Heart right ventricle (tissue), 16 donors: ENCODE measurements around the gene GPR162. TPM values are rescaled to one million over a fixed set of nuclear protein-coding genes. Genes with fewer than 3 reads are reported as not detected.

Experiments
- ATAC-seq, 8 donors: fragments of 200-7000 bp; cut with Tn5 transposase; one replicate each; pipeline ENCODE4 v1.9.1; 2020; ENCODE audit warnings: mild to moderate bottlenecking in 8 of 8, moderate library complexity in 8 of 8, moderate number of reproducible peaks in 1 of 8
- DNase-seq, 2 donors: peaks; one replicate each; pipeline ENCODE4 v3.0.0-alpha.2; 2020
- H3K27ac ChIP-seq, 10 donors: fragments of 200-600 bp; sonication (generic) in 2 of 10; one replicate each; pipeline versions ENCODE4 v1.5.0 to v1.8.0; 2020 to 2022; ENCODE audit warnings: mild to moderate bottlenecking in 3 of 10
- H3K27me3 ChIP-seq, 7 donors: fragments of 200-600 bp; one replicate each; pipeline ENCODE4 v1.8.0; 2021 to 2022; ENCODE audit warnings: mild to moderate bottlenecking in 2 of 7
- H3K36me3 ChIP-seq, 9 donors: fragments of 200-600 bp; sonication (generic) in 1 of 9; one replicate each; pipeline versions ENCODE4 v1.5.0 to v1.8.0; 2020 to 2022; ENCODE audit warnings: mild to moderate bottlenecking in 2 of 9
- H3K4me1 ChIP-seq, 9 donors: fragments of 200-600 bp; sonication (generic) in 1 of 9; one replicate each; pipeline versions ENCODE4 v1.5.0 to v1.8.0; 2020 to 2022; ENCODE audit warnings: mild to moderate bottlenecking in 4 of 9
- H3K4me3 ChIP-seq, 10 donors: fragments of 200-600 bp; sonication (generic) in 2 of 10; one replicate each; pipeline versions ENCODE4 v1.5.0 to v1.8.0; 2020 to 2022; ENCODE audit warnings: mild to moderate bottlenecking in 7 of 10, moderate library complexity in 2 of 10
- H3K9me3 ChIP-seq, 11 donors: fragments of 200-600 bp in 10 of 11; sonication (generic) in 2 of 11; one replicate each; pipeline versions ENCODE4 v1.5.0 to v1.8.0; 2013 to 2022; ENCODE audit warnings: mild to moderate bottlenecking in 2 of 11, control low read depth in 1 of 11, moderate library complexity in 1 of 11
- WGBS, 2 donors: extraction: QIAGEN DNeasy Blood & Tissue Kit; methylation state at CpG; one replicate each; pipeline ENCODE4 v1.1.7; 2013; ENCODE audit warnings: inconsistent platforms in 1 of 2; 5-methylcytosine and 5-hydroxymethylcytosine counted together
- intact Hi-C, 10 donors: fragments of 100-400 bp; cut with DNase I; formaldehyde crosslinking; loops; one replicate each; pipeline versions ENCODE4 v1.11.1 to v1.14.2; 2022
- polyA plus RNA-seq, 2 donors: library from polyadenylated mRNA; stranded (reverse); fragments of 200-250 nt; gene quantifications; one replicate each; pipeline ENCODE4 v1.2.3, GENCODE V29; 2013
- total RNA-seq, 10 donors: library from RNA; stranded (reverse); fragmentation: NEBNext Ultra II Directional in 3 of 10; extraction: Animal tissue kit (Norgen Biotek cat#: 25700) in 3 of 10; gene quantifications; one replicate each; pipeline versions ENCODE4 v1.2.1 to v1.2.4, GENCODE V29; 2021 to 2023
- TF ChIP-seq, protein P1 (sequence below), 9 donors: fragments of 200-600 bp; sonication (generic) in 2 of 9; IDR thresholded peaks; one replicate each; pipeline versions ENCODE4 v1.5.0 to v1.8.0; 2021 to 2022; ENCODE audit warnings: antibody characterized with exemption in 9 of 9, mild to moderate bottlenecking in 5 of 9, moderate library complexity in 1 of 9
- donor health status: Arrhythmogenic right ventricular cardiomyopathy.
- donor health status: ischemic (EF 13 %, LVEDD 7.1; RV severe dilation, severe dysfunction).
- donor health status: healthy with polysubstance abuse.
- donor health status: DM: no; HTN: yes; CAD: no.
- donor health status: DM: no; HTN: no; CAD: no.
- donor health status: ischemic (EF 25% LVEDD 6.9; RV normal size, moderate dysfunction).
- donor health status: ischemic (EF 25% LVEDD 5.7; RV mildly dilated, moderate dysfunction).
- donor health status: healthy.
- donor health status: DM: yes; HTN: yes; CAD: no.
- donor health status: Ischemic cardiomyopathy.
- donor health status: ischemic (EF 35%, LVEDD 5.7; RV mildly dilated, moderate dysfunction).
- donor health status: nonischemic (EF 11% LVEDD 7.7; RV severe dilation, severe dysfunction).
- donor health status: DM: yes; HTN: yes; CAD: no.
- donor health status: PGD.
- donor health status: ischemic (EF 29% LVEDD 5.4; RV normal size, mild dysfunction).
- donor health status: nonischemic (EF 23%, LVEDD 6.1; RV moderate dilation, normal function).

Gene GPR162
- total and polyA plus RNA-seq, 12 donors, result 1.8 to 16.8 (median 4.2) TPM

DNA sequence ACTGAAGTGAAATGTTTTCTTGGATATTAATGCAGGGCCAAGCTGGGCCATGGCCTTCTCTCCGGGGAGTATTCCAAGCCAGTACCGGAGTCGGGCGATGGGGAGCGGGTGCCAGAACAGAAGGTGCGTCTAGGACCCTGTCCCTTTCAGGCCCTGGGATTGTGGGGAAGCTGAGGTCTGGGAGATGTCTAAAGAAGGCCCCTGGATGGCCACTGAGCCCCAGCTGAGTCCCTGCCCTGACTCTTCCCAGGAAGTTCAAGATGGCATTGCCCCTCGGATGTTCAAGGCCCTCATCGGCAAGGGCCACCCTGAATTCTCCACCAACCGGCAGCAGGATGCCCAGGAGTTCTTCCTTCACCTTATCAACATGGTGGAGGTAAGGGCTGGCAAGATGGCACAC lies 38.5 kb downstream of the GPR162 start:
- Histone ChIP-seq H3K36me3 (peaks cover 5 to 100% (median 91%) of the 10 kb centered on the region in 9 donors), H3K4me1 (no peaks in the 10 kb centered on the region), H3K27me3 (no peaks in the 10 kb centered on the region), H3K9me3 (no peaks in the 10 kb centered on the region), H3K4me3 (no peak overlapping the region), H3K27ac (no peak overlapping the region)
- no peak for DNase-seq
- WGBS, 2 donors, result 95 to 97% methylated on average over 9 of the region's 9 CpGs
- ATAC-seq, result no peak
- intact Hi-C loops, result loop anchor here in 1 of 10 donors (10.0 kb wide), 1 partner anchor 85 kb away; the partner anchor contains the start of genes C12orf57 and RNU7-1
- TF ChIP-seq, protein P1, sequence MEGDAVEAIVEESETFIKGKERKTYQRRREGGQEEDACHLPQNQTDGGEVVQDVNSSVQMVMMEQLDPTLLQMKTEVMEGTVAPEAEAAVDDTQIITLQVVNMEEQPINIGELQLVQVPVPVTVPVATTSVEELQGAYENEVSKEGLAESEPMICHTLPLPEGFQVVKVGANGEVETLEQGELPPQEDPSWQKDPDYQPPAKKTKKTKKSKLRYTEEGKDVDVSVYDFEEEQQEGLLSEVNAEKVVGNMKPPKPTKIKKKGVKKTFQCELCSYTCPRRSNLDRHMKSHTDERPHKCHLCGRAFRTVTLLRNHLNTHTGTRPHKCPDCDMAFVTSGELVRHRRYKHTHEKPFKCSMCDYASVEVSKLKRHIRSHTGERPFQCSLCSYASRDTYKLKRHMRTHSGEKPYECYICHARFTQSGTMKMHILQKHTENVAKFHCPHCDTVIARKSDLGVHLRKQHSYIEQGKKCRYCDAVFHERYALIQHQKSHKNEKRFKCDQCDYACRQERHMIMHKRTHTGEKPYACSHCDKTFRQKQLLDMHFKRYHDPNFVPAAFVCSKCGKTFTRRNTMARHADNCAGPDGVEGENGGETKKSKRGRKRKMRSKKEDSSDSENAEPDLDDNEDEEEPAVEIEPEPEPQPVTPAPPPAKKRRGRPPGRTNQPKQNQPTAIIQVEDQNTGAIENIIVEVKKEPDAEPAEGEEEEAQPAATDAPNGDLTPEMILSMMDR (IDR thresholded peaks at IDR 0.05), result no peak

DNA sequence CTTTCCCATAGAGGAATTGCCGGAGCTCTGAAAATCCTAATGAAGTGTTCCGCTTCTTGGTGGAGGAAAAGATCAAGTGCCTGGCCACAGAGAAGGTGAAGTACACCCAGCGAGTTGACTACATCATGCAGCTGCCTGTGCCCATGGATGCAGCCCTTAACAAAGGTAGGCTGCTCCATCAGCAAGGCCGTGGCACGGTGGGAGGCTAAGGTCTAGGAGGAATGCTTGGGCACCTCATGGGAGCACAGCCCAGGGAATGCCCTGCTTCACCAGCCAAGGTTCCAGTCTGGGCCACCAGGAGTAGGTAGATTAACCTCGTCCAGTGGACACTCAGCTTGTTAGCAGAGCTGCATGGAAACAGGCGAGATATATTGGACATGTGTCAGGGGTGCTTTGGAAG lies 39.3 kb downstream of the GPR162 start:
- DNase-seq (no peak), ATAC-seq (no peak)
- Histone ChIP-seq H3K9me3 (no peaks in the 10 kb centered on the region), H3K4me3 (no peak overlapping the region), H3K27ac (no peak overlapping the region), H3K27me3 (no peaks in the 10 kb centered on the region), H3K36me3 (peaks cover 5 to 100% (median 87%) of the 10 kb centered on the region in 9 donors), H3K4me1 (no peaks in the 10 kb centered on the region)
- TF ChIP-seq, protein P1 (IDR thresholded peaks at IDR 0.05), result no peak
- 96 to 97% methylated on average over 7 of the region's 7 CpGs for WGBS, 2 donors
- intact Hi-C loops, result loop anchor here in 1 of 10 donors (10.0 kb wide), 1 partner anchor 84 kb away; the partner anchor contains the start of genes C12orf57 and RNU7-1

DNA sequence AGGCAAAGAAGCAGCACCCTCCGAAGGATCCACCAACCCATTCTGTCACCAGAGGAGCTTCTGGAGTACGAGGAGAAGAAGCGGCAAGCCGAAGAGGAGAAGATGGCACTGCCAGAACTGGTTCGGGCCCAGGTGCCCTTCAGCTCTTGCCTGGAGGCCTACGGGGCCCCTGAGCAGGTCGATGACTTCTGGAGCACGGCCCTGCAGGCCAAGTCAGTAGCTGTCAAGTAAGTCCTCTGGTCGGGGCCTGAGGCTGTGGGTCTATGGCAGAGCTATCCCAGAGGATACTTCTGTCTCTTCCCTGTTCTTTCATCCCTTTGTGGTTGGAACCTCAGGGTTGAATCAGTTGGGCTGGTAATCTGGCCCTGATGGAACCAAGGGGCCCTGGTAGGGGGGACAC lies 39.8 kb downstream of the GPR162 start:
- no peak for DNase-seq
- peaks cover 0 to under 1% (median 0%) of the 10 kb centered on the region in 9 donors for H3K4me1 ChIP-seq
- TF ChIP-seq, protein P1 (IDR thresholded peaks at IDR 0.05), result no peak
- no peak overlapping the region for H3K27ac ChIP-seq
- 95 to 97% methylated on average over 9 of the region's 9 CpGs for WGBS, 2 donors
- peaks cover 5 to 100% (median 82%) of the 10 kb centered on the region in 9 donors for H3K36me3 ChIP-seq
- no peak for ATAC-seq
- intact Hi-C loops, result loop anchor here in 1 of 10 donors (10.0 kb wide), 1 partner anchor 83 kb away; the partner anchor contains the start of genes C12orf57 and RNU7-1
- no peak overlapping the region for H3K4me3 ChIP-seq
- H3K27me3 ChIP-seq, result no peaks in the 10 kb centered on the region
- no peaks in the 10 kb centered on the region for H3K9me3 ChIP-seq

DNA sequence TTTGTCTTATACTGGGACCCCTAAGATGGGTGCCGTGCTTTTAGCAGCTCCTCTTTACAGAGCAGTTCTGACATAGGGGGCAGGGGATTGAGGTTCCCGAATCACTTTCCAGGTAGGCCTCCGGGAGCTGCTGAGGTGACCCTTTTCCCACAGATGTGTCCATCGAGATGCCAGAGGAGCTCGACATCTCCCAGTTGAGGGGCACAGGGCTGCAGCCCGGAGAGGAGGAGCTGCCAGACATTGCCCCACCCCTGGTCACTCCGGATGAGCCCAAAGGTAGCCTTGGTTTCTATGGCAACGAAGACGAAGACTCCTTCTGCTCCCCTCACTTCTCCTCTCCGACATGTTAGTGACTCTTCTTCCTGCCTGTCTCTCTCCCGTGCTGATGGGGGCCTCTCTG lies 41.4 kb downstream of the GPR162 start:
- H3K36me3 ChIP-seq, result peaks cover 0 to 84% (median 66%) of the 10 kb centered on the region in 9 donors
- no peaks in the 10 kb centered on the region for H3K27me3 ChIP-seq
- no peaks in the 10 kb centered on the region for H3K9me3 ChIP-seq
- TF ChIP-seq, protein P1 (IDR thresholded peaks at IDR 0.05), result no peak
- WGBS, 2 donors, result 93 to 95% methylated on average over 11 of the region's 11 CpGs
- intact Hi-C loops, result loop anchor here in 1 of 10 donors (10.0 kb wide), 1 partner anchor 82 kb away; the partner anchor contains the start of genes C12orf57 and RNU7-1
- peaks cover 5 to 11% (median 7%) of the 10 kb centered on the region in 9 donors for H3K4me1 ChIP-seq
- H3K27ac ChIP-seq, result no peak overlapping the region
- no peak overlapping the region for H3K4me3 ChIP-seq
- DNase-seq (no peak), ATAC-seq (no peak)
